Measurements from ENCODE around the gene CTDSP2. TPM values are rescaled to one million over a fixed set of nuclear protein-coding genes. Genes with fewer than 3 reads are reported as not detected.

CTDSP2 gene
- total and polyA plus RNA-seq, 2 donors (not counting 3 experiments of a cell fraction or from before 2014, with no cell fraction given), result 142 to 146 TPM

DNA sequence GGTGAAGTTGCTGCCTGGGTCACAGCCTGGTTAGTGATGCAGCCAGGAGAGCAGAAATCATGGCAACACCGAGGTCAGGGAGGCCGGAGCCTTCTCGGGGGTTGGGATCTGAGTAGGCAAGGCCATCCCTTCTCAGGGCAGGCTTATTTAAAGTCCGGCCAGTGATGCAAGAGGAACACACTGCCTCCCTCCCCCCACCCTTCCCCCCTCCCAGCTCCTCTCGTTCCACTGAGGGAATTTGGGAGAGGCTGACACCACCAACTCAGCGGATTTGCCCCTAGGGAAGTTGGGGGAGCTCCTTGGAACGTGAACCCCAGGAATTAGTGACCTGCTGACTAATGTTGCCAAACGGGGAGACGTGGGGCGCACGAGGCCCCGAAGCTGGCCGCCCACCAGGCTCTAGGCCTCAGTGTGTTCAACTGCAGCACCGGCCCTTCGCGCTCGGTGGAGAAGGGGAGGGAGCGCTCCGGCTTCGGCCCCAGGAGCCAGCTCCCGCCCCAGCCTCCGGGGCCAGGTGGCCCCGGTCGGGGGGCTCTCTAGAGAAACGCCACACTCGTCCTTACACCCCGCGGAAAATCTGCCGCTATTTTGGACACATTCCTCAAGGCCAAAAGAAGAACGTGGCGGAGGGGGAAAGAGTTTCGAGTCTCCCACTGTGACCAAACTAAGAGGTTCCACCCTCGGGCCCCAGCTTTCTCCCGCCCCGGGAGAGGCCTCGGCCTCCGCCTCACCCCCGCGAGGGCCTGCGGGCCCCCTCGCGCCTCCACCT lies 1.6 kb downstream of the CTDSP2 start:
- Histone ChIP-seq H3K36me3 (ENCODE audit: control insufficient read depth in 2 of 2, extremely low read depth in 1 of 2, insufficient read depth in 2 of 2, low read length in 2 of 2) (no peaks in the 10 kb centered on the region), H3K4me2 (ENCODE audit: insufficient read depth, low read length) (peak overlapping the region; percentile 83), H3K9me1 (replicated peaks; ENCODE audit: control insufficient read depth, extremely low read depth, insufficient read depth, low read length) (no peaks in the 10 kb centered on the region), H3K79me2 (ENCODE audit: control insufficient read depth, insufficient read depth, low read length) (peaks cover 64% of the 10 kb centered on the region), H3K27ac (ENCODE audit: insufficient read depth, low read depth, low read length) (peak overlapping the region; percentile 85), H3K27me3 (ENCODE audit: control insufficient read depth in 2 of 2, insufficient read depth in 2 of 2, low read length in 2 of 2) (peaks cover 0 to 2% of the 10 kb centered on the region in 2 experiments), H3K9me3 (replicated peaks; ENCODE audit: control insufficient read depth, insufficient read depth, low read length) (no peaks in the 10 kb centered on the region), H3K4me3 (replicated peaks in 1 of 3; ENCODE audit: insufficient read depth in 1 of 3, low read depth in 1 of 3, low read length in 3 of 3) (peak overlapping the region; percentile 88 to 100 (median 93)), H4K20me1 (replicated peaks; ENCODE audit: control insufficient read depth, extremely low read depth, insufficient read depth, low read length) (peaks cover 13% of the 10 kb centered on the region), H3K9ac (replicated peaks; ENCODE audit: extremely low read depth, insufficient read depth, low read length) (peak overlapping the region; percentile 84), H2AFZ (ENCODE audit: low read depth, low read length) (no peak overlapping the region), H3K4me1 (ENCODE audit: control insufficient read depth, extremely low read depth, insufficient read depth, low read length) (peaks cover 40% of the 10 kb centered on the region)
- DNase-seq (ENCODE audit: low read depth, low spot score), result peak; percentile 49
- CTCF ChIA-PET, result interaction anchor here (0.7 to 4.5 kb wide), 7 partner anchors 8 to 581 kb away, joined by 3 to 27 read pairs (median 14); no protein-coding TSS in a partner anchor
- TF ChIP-seq CTCF (IDR thresholded peaks at IDR 0.05; ENCODE audit: extremely low read depth in 1 of 2, insufficient read depth in 1 of 2, low read depth in 1 of 2, low read length in 2 of 2) (no peak), GATA2 (IDR thresholded peaks at IDR 0.05; ENCODE audit: insufficient read depth, insufficient read length, low read depth, low read length) (no peak), FOS (IDR thresholded peaks at IDR 0.05; ENCODE audit: borderline replicate concordance, insufficient read depth, low read length) (no peak), POLR2AphosphoS5 (IDR thresholded peaks at IDR 0.05; ENCODE audit: insufficient read depth, low read depth, low read length) (no peak), MYC (IDR thresholded peaks at IDR 0.05; ENCODE audit: low read depth, low read length) (no peak), POLR2A (IDR thresholded peaks at IDR 0.05; ENCODE audit: low read depth, low read length) (no peak), EZH2 (IDR thresholded peaks at IDR 0.05; ENCODE audit: borderline replicate concordance, low read depth, low read length, severe bottlenecking) (no peak), JUN (IDR thresholded peaks at IDR 0.05; ENCODE audit: borderline replicate concordance, insufficient read depth, insufficient read length, low read depth) (no peak)
- TF ChIP-seq, protein P1, sequence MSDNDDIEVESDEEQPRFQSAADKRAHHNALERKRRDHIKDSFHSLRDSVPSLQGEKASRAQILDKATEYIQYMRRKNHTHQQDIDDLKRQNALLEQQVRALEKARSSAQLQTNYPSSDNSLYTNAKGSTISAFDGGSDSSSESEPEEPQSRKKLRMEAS (IDR thresholded peaks at IDR 0.05; ENCODE audit: insufficient read depth, insufficient read length), result no peak
- intact Hi-C loops (cut with micrococcal nuclease), result loop anchor here (1.0 kb wide), 1 partner anchor 8 kb away; no protein-coding TSS in a partner anchor
- FAIRE-seq, result no peak
- BruUV-seq (replicated peaks), result no TSS peak
- dilution Hi-C loops (cut with MboI; ENCODE audit: extremely low pct_ligation_motif_present, low sequenced_read_pairs), result no loop called here
- POLR2A ChIA-PET, result interaction anchor here (0.6 to 1.4 kb wide), 3 partner anchors 9 to 52 kb away, joined by 3 to 4 read pairs (median 4); no protein-coding TSS in a partner anchor
